Stomach (tissue), 9 donors: ENCODE data around the gene EVX1. TPM values are rescaled to one million over a fixed set of nuclear protein-coding genes. Genes with fewer than 3 reads are reported as not detected.
A peak's percentile ranks its signal among the peaks of the same experiment; 100 is the strongest.

Source experiments
- DNase-seq, 2 donors: peaks; one replicate each; pipeline versions ENCODE4 v3.0.0 to v3.0.0-alpha.2; 2013 to 2019
- H3K27ac ChIP-seq, 5 donors: fragments of 200-600 bp in 4 of 5; sonication (generic) in 4 of 5; one replicate each; pipeline ENCODE4 v1.5.1; 2013 to 2019; ENCODE audit warnings: mild to moderate bottlenecking in 1 of 5, moderate library complexity in 1 of 5
- H3K27me3 ChIP-seq, 3 donors: fragments of 200-600 bp; sonication (generic); one replicate each; pipeline ENCODE4 v1.5.1; 2017 to 2019; ENCODE audit warnings: mixed run types in 1 of 3
- H3K36me3 ChIP-seq, 4 donors: fragments of 200-600 bp; sonication (generic); 1 replicate in 3 of 4; 2 replicates in 1 of 4; pipeline ENCODE4 v1.5.1; 2016 to 2019
- H3K4me1 ChIP-seq, 4 donors: fragments of 200-600 bp; sonication (generic); one replicate each; pipeline ENCODE4 v1.5.1; 2016 to 2019
- H3K4me3 ChIP-seq, 4 donors: fragments of 200-600 bp; sonication (generic) in 3 of 4; one replicate each; pipeline ENCODE4 v1.5.1; 2016 to 2019; ENCODE audit warnings: mild to moderate bottlenecking in 1 of 4
- H3K9me3 ChIP-seq, 4 donors: fragments of 200-600 bp; sonication (generic); one replicate each; pipeline ENCODE4 v1.5.1; 2016 to 2019
- CTCF ChIP-seq, 7 experiments: fragments of 450-650 bp in 4 of 7; fragments of 200-600 bp in 3 of 7; sonication (generic) in 3 of 7; IDR thresholded peaks; one replicate each; pipeline ENCODE4 v1.5.1; 2016 to 2019; ENCODE audit warnings: antibody characterized with exemption in 7 of 7, control low read depth in 2 of 7, mild to moderate bottlenecking in 1 of 7
- EP300 ChIP-seq: sonication (generic); formaldehyde crosslinking; IDR thresholded peaks from one replicate; pipeline ENCODE4 v1.6.1; 2017; ENCODE audit warnings: antibody characterized with exemption
- POLR2A ChIP-seq, 4 donors: fragments of 450-650 bp; IDR thresholded peaks; one replicate each; pipeline ENCODE4 v1.6.1; 2016; ENCODE audit warnings: antibody characterized with exemption in 4 of 4, control low read depth in 2 of 4, mild to moderate bottlenecking in 1 of 4, moderate library complexity in 1 of 4
- POLR2AphosphoS5 ChIP-seq, 3 donors: sonication (generic); formaldehyde crosslinking; IDR thresholded peaks; one replicate each; pipeline ENCODE4 v1.6.1; 2016; ENCODE audit warnings: antibody characterized with exemption in 3 of 3
- WGBS, 5 donors: extraction: QIAGEN DNeasy Blood & Tissue Kit in 3 of 5; methylation state at CpG; one replicate each; pipeline versions ENCODE4 v1.1.5 to v1.1.7; 2013 to 2018; 5-methylcytosine and 5-hydroxymethylcytosine counted together
- intact Hi-C: fragments of 100-400 bp; cut with DNase I; formaldehyde crosslinking; loops from one replicate; pipeline ENCODE4 v1.15.1; 2023; ENCODE audit warnings: low total_unique reads
- polyA plus RNA-seq, 3 donors: library from polyadenylated mRNA; stranded (reverse); fragments of 200-250 nt; gene quantifications; one replicate each; pipeline ENCODE4 v1.2.3, GENCODE V29; 2013
- total RNA-seq, 5 donors: library from RNA; depleted of rRNA; stranded (reverse); fragments of >200 nt; gene quantifications; one replicate each; pipeline versions ENCODE4 v1.1.0 to v1.2.3, GENCODE V29; 2014 to 2016
- donor health status: healthy with polysubstance abuse.
- donor health status: Bipolar disorder and iron deficiency.
- donor health status: healthy.

The EVX1 gene
- total and polyA plus RNA-seq, 8 donors, result not detected

DNA sequence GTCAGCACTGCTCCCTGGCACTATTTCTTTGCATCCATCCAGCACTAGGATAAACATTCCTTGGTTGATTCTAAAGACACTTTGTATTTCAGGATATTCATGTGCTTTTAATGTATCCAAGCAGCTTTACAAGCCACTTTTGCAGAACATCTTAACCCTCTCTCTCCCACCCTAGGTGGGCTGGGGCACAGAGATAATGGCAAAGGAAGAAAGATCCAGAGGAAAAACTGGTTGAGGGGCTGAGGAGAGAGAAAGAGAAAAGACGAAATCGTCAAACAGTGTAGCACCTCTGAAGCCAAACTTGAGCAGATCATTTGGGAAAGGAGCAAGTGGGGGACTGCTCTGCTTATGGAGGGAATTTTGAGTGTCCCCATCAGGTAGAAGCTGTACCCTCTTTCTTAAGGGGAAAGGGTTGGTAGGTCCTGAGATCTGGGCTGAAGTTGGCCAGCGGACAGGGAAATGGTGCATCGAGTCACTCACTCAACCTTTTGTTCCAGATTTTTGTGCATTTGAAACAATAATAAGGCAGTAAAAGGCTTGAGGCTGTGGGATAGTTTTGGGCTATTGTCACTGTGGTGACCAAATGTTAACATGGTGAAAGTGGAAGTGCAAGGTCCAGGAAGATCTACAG is 38.5 kb upstream of the EVX1 start:
- H3K27ac ChIP-seq, result no peak overlapping the region
- peaks cover 50 to 100% (median 95%) of the 10 kb centered on the region in 3 donors for H3K27me3 ChIP-seq
- H3K9me3 ChIP-seq, result peaks cover 0 to 7% (median 0%) of the 10 kb centered on the region in 4 donors
- H3K4me1 ChIP-seq, result peaks cover 34 to 49% (median 41%) of the 10 kb centered on the region in 4 donors
- DNase-seq, result no peak
- intact Hi-C loops, result loop anchor here (10.0 kb wide), 3 partner anchors 371 to 811 kb away; no protein-coding TSS in a partner anchor
- WGBS, 5 donors, result 13 to 20% (median 16%) methylated on average over 4 of the region's 4 CpGs
- H3K36me3 ChIP-seq, result no peaks in the 10 kb centered on the region
- TF ChIP-seq CTCF (IDR thresholded peaks at IDR 0.05), result no peak
- no peak for TF ChIP-seq POLR2A (IDR thresholded peaks at IDR 0.05)
- TF ChIP-seq EP300, result no peak
- no peak for TF ChIP-seq POLR2AphosphoS5 (IDR thresholded peaks at IDR 0.05)
- H3K4me3 ChIP-seq, result no peak overlapping the region

DNA sequence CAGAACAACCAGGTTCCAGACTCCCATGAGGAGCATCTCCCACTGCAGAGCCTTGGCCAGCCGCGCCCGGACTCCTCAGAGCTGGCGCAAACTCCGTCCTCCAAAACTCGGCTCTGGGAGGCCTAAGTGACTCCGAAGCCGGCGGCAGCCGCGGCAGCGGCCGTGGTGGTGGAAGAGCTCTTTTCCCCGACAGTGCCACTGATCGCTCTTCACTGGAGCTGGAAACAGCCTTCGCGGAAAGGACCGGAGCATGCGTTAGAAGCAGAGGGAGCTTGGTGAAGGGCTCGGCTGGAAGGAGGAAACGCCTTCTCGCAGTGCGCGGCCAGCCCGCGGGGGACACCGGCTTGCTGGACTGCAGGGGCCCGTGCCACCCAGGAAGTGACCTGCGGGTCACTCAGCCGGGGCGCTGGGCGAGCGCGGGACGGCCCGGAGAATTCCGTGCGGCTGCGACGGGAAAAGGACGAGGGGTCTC is 37.7 kb upstream of the EVX1 start:
- H3K9me3 ChIP-seq, result peaks cover 0 to 7% (median 0%) of the 10 kb centered on the region in 4 donors
- peaks cover 29 to 44% (median 36%) of the 10 kb centered on the region in 4 donors for H3K4me1 ChIP-seq
- H3K4me3 ChIP-seq, result peak overlapping the region in 1 of 4 donors; percentile 22
- intact Hi-C loops, result loop anchor here (10.0 kb wide), 3 partner anchors 370 to 810 kb away; no protein-coding TSS in a partner anchor
- H3K27ac ChIP-seq, result no peak overlapping the region
- H3K27me3 ChIP-seq, result peaks cover 47 to 100% (median 97%) of the 10 kb centered on the region in 3 donors
- no peaks in the 10 kb centered on the region for H3K36me3 ChIP-seq
- 5 to 9% (median 7%) methylated on average over 35 to 41 of the region's 41 CpGs for WGBS, 5 donors
- TF ChIP-seq EP300 (no peak), POLR2A (IDR thresholded peaks at IDR 0.05) (no peak), POLR2AphosphoS5 (IDR thresholded peaks at IDR 0.05) (no peak), CTCF (IDR thresholded peaks at IDR 0.05) (no peak)
- peak in 1 of 2 donors; percentile 44 for DNase-seq

DNA sequence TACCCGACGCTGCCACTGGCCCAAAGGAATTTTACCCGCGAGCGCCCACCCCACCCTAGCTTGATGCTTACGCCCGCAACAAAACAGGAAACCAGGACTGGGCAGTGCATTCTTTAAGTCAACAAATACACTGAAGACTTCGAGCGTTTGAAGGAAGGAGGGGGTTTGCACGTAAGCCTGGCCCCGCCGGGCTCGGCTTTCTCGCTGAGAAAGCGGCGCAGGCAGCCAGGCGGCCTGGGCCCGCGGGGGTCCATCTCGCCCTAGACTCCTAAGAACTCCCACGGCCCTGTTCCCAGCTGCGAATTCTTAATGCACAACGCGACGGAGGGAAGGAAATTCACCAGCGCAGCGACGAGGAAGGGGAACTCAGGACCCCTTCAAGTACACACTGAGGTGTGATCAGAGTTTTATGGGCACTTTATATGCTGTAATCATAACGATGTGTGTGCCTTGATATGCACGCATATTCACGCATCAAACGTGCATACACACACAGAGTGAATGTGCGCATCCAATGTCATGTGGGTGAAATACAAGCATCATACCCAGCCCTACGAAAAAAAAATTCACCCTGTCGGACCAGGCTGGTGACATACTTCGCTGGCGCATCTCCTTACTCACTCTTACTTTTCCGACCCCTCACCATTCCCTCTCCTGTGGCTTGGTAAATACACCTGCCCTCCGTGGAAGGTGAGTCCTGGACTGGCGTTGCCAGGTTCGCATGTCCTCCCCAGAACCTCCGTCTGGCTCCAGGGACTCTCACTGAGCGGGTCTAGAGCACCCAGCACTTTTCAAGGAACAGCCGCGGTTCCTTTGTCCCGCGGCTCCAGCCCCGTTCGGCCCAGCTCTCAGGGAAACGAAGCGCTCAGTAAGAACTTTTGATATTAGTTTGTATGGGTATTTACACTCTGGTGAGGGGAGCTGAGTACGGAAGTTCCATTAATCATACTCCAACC is 37.0 kb upstream of the EVX1 start:
- Histone ChIP-seq H3K9me3 (peaks cover 0 to 7% (median 0%) of the 10 kb centered on the region in 4 donors), H3K27me3 (peaks cover 43 to 100% (median 97%) of the 10 kb centered on the region in 3 donors), H3K4me3 (peak overlapping the region in 1 of 4 donors; percentile 22), H3K4me1 (peaks cover 24 to 40% (median 34%) of the 10 kb centered on the region in 4 donors), H3K36me3 (no peaks in the 10 kb centered on the region), H3K27ac (no peak overlapping the region)
- WGBS, 5 donors, result 7 to 14% (median 12%) methylated on average over 48 to 52 of the region's 52 CpGs
- intact Hi-C loops, result loop anchor here (10.0 kb wide), 3 partner anchors 369 to 809 kb away; no protein-coding TSS in a partner anchor
- TF ChIP-seq EP300, result no peak
- no peak for TF ChIP-seq CTCF (IDR thresholded peaks at IDR 0.05)
- TF ChIP-seq POLR2AphosphoS5 (IDR thresholded peaks at IDR 0.05), result no peak
- TF ChIP-seq POLR2A (IDR thresholded peaks at IDR 0.05), result no peak
- DNase-seq, result no peak
